Stomach (tissue), 4 donors: ENCODE measurements around the gene METRN.

ENCODE experiments used
- EP300 ChIP-seq: sonication (generic); formaldehyde crosslinking; IDR thresholded peaks from one replicate; pipeline ENCODE4 v1.6.1; 2017; ENCODE audit warnings: antibody characterized with exemption
- TF ChIP-seq, protein P1 (sequence below), 7 experiments: fragments of 450-650 bp in 4 of 7; fragments of 200-600 bp in 3 of 7; sonication (generic) in 3 of 7; IDR thresholded peaks; one replicate each; pipeline ENCODE4 v1.5.1; 2016 to 2019; ENCODE audit warnings: antibody characterized with exemption in 7 of 7, control low read depth in 2 of 7, mild to moderate bottlenecking in 1 of 7

DNA sequence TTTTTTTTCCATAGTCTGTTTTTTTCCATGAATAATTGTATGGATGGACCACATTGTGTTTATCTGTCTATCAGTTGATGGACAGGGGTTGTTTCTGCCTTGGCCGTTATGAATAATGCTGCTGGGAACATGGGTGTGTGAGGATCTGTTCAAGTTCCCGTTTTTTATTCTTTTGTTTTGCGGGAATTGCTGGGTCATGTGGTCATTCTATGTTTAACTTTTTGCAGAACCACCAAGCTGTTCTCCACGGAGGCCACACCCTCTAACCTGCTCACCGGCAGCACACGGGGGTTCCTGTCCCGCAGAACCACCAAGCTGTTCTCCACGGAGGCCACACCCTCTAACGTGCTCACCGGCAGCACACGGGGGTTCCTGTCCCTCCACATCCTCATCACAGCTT, 39.7 kb downstream of the METRN start:
- TF ChIP-seq, protein P1, sequence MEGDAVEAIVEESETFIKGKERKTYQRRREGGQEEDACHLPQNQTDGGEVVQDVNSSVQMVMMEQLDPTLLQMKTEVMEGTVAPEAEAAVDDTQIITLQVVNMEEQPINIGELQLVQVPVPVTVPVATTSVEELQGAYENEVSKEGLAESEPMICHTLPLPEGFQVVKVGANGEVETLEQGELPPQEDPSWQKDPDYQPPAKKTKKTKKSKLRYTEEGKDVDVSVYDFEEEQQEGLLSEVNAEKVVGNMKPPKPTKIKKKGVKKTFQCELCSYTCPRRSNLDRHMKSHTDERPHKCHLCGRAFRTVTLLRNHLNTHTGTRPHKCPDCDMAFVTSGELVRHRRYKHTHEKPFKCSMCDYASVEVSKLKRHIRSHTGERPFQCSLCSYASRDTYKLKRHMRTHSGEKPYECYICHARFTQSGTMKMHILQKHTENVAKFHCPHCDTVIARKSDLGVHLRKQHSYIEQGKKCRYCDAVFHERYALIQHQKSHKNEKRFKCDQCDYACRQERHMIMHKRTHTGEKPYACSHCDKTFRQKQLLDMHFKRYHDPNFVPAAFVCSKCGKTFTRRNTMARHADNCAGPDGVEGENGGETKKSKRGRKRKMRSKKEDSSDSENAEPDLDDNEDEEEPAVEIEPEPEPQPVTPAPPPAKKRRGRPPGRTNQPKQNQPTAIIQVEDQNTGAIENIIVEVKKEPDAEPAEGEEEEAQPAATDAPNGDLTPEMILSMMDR (IDR thresholded peaks at IDR 0.05): no peak
- TF ChIP-seq EP300: no peak
